Stromal cell of bone marrow (primary cell): ENCODE measurements around the gene GPC5.

Experiments
- DNase-seq: peaks from one replicate; pipeline ENCODE4 v3.0.0-alpha.2; 2012; ENCODE audit warnings: low read depth

Gene GPC5

GRCh38 chr13:91539286-91540157 is 141.1 kb downstream of the GPC5 start:
- no peak for DNase-seq

GRCh38 chr13:91540158-91540736 is 141.8 kb downstream of the GPC5 start:
- no peak for DNase-seq

GRCh38 chr13:91544723-91545122 is 146.3 kb downstream of the GPC5 start:
- DNase-seq = no peak

GRCh38 chr13:91546900-91547299 is 148.5 kb downstream of the GPC5 start:
- no peak for DNase-seq

- no peak for DNase-seq
Measured at GRCh38 chr13:91553584-91553983, 155.2 kb downstream of the GPC5 start.

GRCh38 chr13:91554101-91554500 is 155.7 kb downstream of the GPC5 start:
- DNase-seq = no peak

- DNase-seq = no peak
Measured at GRCh38 chr13:91557328-91558090, 159.1 kb downstream of the GPC5 start.

GRCh38 chr13:91563799-91564198 is 165.4 kb downstream of the GPC5 start:
- DNase-seq = no peak

GRCh38 chr13:91564396-91564795 is 166.0 kb downstream of the GPC5 start:
- no peak for DNase-seq

GRCh38 chr13:91565296-91565695 is 166.9 kb downstream of the GPC5 start:
- DNase-seq = no peak

GRCh38 chr13:91567485-91568207 is 169.2 kb downstream of the GPC5 start:
- no peak for DNase-seq

- no peak for DNase-seq
Measured at GRCh38 chr13:91571681-91572080, 173.3 kb downstream of the GPC5 start.

GRCh38 chr13:91572439-91572838 is 174.0 kb downstream of the GPC5 start:
- no peak for DNase-seq

- DNase-seq = no peak
Measured at GRCh38 chr13:91572944-91573598, 174.7 kb downstream of the GPC5 start.

- no peak for DNase-seq
Measured at GRCh38 chr13:91574766-91575165, 176.3 kb downstream of the GPC5 start.

GRCh38 chr13:91576590-91576989 is 178.2 kb downstream of the GPC5 start:
- no peak for DNase-seq

GRCh38 chr13:91579320-91579719 is 180.9 kb downstream of the GPC5 start:
- DNase-seq = no peak

GRCh38 chr13:91580749-91581148 is 182.3 kb downstream of the GPC5 start:
- no peak for DNase-seq

GRCh38 chr13:91586609-91587008 is 188.2 kb downstream of the GPC5 start:
- no peak for DNase-seq

GRCh38 chr13:91588541-91588940 is 190.1 kb downstream of the GPC5 start:
- no peak for DNase-seq
